NCI-H2196 treated with DMSO at 0.1 percent for 48 hours (cell line): ENCODE measurements around the gene PEX7.
"Not testable (repeated sequence)": the region's sequence is repeated elsewhere in the genome, so short reads cannot be mapped to it uniquely, and the experiment has no call there.

Experiments
- DNase-seq: peaks from one replicate; lab custom pipeline; 2025; ENCODE audit not compliant: unreplicated experiment; lab: John Stamatoyannopoulos, UW

Gene PEX7

DNA sequence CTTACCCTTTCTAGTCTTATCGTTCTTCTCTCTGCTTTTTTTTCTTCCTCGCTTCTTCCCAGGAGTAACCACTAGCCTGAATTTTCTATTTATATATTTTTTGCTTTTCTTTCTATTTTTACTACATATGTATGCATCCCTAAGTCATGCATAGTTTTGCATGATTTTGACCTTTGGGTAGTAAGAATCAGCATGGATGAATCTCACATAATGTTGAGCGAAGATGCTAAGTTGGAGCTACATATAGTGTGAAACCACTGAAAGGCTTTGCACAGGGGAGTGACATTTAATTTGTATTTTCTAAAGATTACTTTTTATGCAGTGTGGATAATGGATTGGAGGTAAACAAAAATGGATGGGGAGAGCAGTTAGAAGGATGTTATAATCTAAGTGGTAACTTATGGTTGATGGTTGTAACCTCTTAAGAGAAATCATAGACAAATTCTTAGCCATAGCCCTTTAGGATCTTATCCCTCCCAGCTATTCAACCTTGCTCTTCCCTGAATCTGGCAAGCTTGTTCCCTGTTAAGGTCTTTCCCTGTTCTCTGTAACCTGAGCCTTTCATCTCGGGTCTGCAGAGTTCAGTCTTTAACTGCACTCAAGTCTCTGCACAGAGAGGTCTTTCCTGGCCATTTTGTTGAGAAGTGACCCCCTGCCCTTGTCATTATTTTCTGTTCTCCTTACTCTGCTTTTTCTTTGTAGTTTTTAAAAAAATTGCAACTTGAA is 18.0 kb downstream of the PEX7 start:
- no peak for DNase-seq

DNA sequence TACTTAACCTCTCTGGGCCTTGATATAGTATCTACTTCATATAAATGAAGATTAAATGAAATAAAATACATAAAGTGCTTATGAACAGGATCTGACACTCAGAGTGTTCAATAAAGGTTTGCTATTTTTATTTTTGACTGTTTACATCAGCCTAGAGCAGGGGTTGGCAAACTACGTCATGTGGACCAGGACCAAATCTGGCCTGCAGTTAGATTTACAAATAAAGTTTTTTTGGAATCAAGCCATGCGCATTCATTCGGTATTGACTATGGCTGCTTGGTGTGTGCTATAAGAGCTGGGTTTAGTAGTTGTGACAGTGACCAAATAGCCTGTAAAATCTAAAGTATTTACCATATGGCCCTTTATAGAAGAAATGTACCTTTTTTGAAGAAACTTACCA is 20.8 kb downstream of the PEX7 start:
- DNase-seq: no peak

DNA sequence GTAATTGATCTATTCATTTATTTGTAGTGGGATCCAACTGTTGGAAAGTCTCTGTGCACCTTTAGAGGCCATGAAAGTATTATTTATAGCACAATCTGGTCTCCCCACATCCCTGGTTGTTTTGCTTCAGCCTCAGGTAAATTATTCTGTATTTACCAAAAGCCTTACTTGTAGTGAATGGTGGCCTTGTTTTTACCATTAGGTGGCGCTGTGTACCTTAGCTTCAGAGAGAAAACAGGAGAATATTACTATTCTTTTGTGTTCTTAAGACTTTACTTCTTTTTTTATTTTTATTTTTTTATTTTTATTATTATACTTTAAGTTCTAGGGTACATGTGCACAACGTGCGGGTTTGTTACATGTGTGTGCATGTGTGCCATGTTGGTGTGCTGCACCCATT is 23.7 kb downstream of the PEX7 start:
- DNase-seq: peak; percentile 47

DNA sequence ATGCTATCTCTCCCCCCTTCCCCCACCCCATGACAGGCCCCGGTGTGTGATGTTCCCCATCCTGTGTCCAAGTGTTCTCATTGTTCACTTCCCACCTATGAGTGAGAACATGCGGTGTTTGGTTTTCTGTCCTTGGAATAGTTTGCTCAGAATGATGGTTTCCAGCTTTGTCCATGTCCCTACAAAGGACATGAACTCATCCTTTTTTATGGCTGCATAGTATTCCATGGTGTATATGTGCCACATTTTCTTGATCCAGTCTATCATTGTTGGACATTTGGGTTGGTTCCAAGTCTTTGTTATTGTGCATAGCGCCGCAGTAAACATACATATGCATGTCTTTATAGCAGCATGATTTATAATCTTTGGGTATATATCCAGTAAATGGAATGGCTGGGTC is 24.1 kb downstream of the PEX7 start:
- DNase-seq: not testable (repeated sequence)

DNA sequence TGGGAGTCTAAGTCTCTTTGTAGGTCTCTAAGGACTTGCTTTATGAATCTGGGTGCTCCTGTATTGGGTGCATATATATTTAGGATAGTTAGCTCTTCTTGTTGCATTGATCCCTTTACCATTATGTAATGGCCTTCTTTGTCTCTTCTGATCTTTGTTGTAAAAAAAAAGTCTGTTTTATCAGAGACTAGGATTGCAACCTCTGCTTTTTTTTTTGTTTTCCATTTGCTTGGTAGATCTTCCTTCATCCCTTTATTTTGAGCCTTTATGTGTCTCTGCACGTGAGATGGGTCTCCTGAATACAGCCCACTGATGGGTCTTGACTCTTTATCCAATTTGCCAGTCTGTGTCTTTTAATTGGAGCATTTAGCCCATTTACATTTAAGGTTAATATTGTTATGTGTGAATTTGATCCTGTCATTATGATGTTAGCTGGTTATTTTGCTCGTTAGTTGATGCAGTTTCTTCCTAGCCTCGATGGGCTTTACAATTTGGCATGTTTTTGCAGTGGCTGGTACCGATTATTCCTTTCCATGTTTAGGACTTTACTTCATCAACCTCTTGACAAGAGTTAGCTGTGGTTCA is 27.7 kb downstream of the PEX7 start:
- DNase-seq: not testable (repeated sequence)

DNA sequence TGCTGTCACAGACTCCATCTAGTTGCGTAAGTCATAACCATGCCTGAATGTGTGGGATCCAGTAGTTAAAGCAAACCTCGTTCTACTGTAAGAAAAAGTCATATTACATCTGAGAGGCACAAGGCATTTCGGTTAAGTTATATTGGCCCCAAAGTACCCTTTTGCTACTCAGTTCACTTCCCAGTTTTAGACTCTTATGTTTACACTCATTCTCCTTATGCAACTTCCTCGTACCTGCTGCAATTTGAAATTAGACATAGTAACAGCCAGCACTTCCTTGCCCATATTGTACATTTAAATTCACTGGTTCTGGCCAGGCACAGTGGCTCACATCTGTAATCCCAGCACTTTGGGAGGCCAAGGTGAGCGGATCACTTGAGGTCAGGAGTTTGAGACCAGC is 37.0 kb downstream of the PEX7 start:
- DNase-seq: no peak

DNA sequence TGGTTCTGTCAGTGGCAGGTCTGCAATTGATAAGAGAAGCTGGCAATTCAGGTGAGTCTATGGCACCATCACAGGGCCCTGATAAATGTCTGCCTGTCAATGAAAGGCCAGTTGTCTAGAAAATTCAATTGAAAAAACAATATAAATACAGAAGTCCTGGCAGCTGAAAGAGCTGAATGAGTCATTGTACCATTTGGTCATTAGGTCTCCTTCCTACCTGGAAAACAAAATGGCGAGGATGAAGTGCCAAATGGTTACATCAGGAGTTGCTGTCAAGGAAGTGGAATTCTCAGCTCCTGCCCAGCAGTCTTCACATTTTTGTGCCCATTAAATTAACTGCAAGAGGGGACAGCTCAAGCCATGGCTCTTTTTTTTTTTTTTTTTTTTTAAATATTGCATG is 37.7 kb downstream of the PEX7 start:
- no peak for DNase-seq

DNA sequence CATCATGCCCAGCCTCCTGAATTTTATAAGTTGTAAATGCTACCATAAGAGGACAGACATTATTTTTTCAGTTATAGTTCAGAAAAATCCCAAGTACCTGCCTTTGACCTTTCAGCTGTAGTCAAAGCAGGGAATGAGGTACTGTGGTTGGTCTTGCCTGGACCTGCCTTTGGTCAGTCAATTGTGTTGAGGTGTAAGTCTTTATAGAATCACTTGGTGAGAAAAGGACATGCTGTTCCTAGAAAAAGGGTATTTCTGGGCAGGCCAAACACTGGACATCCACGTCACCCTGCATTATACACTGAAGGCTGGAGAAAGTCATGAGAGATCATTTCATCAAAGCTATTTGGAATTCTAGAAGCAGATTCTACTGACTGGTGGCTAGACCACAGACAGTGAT is 40.3 kb downstream of the PEX7 start:
- no peak for DNase-seq

DNA sequence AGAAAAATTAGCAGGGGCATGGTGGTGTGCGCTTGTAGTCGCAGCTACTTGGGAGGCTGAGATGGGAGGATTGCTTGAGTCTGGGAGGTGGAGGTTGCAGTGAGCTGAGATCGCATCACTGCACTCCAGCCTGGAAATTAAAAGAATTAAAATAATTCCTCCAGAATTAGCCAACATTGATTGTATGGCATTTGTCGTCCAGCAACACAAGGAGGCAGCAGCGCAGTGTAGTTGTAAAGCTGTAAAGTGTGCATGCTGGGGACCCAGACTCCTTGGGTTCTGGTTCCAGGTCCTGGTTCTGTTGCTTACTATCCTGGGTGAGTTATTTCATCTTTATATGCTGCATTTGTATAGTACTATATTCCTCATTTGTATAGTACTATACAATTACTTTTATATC is 41.4 kb downstream of the PEX7 start:
- DNase-seq: no peak

DNA sequence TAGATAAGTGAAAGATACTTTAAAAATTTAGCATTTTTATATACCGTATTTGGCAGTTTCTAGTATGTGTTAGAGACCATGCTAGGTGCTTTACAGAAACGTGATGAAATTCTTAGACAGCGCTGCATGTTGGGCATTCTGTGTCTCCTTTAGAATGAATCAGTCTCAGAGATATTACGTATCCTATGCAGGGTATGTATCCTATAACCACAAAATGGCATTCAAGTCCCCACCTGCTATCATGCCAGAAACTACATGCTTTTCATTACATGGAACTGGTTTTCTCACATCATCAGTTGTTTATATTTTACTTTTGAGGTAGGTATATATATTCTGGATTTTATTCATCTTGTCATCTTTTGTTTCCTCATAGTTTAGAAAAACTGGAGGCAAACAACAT is 42.3 kb downstream of the PEX7 start:
- no peak for DNase-seq

DNA sequence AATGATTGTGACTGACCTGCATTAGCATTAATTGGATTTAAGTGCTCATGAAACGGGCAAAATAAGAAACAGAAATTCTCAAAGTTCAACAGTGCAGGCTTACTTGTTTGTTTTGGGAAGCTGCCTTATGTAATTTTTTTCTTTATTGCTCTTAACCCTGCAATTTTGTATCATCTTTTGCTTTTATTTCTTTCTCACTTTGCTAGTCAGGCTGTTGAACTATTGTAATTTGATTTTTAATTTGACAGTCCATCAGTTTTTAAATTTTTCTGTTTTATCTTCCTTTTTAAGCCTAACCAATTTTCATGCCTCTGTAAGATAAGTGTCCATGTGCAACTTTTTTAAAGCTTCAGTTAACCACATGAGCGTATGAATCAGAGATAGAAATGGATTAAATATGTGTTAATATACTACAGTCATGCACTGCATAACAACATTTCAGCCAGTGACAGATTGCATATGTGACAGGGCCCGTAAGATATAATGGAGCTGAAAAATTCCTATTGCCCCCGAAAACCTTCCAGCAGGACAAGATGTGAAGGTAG is 44.6 kb downstream of the PEX7 start:
- DNase-seq: no peak

DNA sequence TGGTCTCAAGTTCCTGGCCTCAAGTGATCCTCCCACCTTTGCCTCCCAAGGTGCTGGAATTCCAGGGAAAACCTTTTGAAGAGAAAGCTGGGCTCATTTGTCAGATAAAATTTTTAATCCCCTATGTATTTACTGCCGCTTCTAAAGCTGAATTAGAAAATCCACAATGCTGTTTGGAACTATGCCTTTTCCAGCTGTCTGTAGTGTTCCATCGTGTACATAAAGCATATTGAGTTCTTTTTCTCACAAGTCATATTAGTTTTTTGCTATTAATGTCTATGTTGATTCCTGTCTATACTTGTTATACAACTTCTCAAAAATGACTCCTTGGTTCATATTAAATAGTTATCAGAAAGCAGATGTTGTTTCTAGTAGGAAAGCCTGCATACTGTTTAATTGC is 47.1 kb downstream of the PEX7 start:
- no peak for DNase-seq

DNA sequence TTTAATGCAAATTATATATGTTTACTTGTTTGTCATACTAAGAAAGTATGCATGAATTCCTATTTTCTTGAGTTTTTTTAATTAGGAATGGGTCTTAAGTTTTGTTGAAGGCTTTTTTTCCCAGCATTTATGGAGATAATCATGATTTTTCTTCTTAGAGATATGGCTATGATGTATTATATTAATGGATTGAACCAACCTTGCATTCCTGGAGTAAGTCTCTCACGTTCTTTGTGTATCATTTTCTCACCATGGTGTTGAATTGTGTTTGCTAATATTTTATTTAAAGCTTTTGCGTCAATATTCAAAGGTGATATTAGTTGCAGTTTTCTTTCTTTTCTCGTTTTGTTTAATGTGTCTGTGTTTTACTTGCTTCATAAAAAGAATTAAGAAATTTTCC is 51.4 kb downstream of the PEX7 start:
- no peak for DNase-seq

DNA sequence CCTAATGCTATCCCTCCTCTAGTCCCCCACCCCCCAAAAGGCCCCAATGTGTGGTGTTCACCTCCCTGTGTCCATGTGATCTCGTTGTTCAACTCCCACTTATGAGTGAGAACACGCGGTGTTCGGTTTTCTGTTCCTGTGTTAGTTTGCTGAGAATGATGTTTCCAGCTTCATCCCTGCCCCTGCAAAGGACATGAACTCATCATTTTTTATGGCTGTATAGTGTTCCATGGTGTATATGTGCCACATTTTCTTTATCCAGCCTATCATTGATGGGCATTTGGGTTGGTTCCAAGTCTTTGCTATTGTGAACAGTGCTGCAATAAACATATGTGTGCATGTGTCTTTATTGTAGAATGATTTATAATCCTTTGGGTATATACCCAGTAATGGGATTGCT is 54.1 kb downstream of the PEX7 start:
- not testable (repeated sequence) for DNase-seq

DNA sequence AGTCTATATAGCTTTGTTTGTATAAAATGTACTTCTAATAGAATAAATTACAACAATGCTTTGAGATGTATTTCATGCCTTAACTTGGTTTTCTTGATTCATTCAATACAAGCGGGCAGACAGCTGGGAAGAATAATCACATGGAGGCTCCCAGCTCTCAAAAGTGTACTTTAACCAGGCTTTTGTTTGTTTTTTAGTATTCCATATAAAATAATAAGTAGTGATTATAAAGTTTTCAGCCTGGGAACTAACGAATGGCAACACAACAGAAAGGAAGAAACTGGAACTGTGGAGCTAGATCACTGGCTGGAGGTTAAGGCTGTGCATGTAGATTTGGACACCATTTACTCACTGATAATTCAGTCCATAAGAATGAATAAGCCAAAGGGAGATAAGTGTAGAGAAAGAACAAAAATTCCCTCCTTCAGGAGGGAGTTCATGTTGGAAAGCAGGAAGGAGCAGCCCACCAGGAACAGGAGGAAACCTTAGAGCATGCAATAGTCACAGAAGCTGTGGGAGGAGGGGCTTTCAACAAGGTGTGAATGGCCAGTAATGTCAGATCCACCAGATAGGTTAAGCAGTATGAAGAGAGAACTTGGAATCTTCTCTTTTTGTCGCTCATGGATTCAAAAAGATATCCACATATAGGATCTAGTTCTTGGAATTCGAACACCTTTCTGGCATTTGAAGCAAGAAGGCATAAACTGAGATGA is 58.5 kb downstream of the PEX7 start:
- no peak for DNase-seq

DNA sequence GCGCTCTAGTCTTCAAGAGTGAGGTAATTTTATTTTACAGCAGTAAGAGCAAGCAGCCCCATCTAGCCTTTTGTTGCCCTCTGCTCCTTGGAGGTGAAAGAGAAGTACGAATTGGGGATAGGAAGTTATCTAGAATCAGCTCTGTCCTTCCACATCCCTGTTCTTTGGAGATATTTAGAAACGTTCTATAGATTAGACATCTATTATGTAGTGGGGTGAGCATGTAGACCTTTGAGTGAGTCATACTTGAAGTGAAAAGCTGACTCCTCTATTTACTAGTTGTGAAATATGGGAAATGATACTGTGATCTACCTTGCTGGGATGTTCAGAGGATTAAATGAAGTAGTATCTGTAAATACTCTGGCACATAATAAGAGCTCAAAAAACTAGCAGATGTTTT is 63.7 kb downstream of the PEX7 start:
- DNase-seq: no peak

DNA sequence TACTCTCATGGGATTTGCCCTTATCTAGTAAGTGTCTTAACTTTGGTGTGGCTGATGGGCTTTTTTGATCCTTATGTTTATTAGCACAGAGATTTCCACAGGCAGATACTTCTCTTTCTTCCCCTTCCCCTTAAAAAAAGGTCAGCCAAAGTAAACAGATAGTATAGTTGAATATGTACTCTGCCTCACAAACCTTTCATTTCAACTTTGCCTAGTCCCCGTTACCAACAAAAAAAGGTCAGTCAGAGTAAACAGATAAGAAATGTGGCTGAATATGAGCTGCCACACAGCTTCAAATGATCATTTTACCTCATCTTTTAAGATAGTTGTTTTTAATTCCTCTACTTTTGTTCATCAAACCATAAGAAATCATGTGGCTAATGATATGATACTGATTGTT is 65.6 kb downstream of the PEX7 start:
- no peak for DNase-seq

DNA sequence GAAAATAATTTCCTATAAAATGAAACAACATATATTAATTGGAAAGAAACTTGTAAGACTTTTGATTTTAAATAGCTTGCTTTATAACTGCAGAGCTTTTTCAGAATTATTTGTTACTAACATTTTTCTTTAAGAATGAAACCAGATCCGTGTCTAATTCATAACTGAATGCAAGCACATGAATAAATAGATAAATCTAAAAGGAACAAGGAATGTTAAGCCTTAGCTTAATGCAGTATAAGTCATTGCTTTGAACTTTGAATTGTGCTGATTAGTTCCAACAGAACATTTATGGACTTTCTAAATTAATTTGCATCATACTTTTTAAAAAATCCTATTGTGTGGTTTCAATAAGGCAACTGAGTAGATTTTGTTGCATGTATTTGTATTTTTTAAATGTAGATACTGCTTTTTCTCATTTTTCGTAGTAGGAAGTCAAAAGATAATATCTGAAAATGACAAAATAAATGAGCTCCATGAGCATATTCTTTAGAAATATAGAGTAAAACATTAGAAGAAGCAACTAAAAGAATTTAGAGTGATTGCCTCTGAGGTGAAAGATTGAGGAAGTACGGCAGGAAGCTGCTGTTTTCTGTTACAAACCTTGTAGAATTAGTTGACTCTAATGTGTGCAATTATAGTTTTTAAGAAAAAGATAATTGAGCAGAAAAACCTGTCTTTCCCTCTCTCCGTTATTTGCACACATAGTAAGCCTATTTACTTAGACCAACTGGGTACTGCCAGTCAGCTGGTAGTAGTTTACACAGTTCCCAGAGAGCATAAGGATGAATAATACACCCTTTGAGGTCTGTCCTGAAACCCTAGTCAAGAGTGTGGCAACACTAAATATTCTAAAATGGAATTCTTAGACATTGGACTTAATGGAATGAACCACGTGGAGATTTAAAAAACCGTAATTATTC is 67.1 kb downstream of the PEX7 start:
- no peak for DNase-seq

DNA sequence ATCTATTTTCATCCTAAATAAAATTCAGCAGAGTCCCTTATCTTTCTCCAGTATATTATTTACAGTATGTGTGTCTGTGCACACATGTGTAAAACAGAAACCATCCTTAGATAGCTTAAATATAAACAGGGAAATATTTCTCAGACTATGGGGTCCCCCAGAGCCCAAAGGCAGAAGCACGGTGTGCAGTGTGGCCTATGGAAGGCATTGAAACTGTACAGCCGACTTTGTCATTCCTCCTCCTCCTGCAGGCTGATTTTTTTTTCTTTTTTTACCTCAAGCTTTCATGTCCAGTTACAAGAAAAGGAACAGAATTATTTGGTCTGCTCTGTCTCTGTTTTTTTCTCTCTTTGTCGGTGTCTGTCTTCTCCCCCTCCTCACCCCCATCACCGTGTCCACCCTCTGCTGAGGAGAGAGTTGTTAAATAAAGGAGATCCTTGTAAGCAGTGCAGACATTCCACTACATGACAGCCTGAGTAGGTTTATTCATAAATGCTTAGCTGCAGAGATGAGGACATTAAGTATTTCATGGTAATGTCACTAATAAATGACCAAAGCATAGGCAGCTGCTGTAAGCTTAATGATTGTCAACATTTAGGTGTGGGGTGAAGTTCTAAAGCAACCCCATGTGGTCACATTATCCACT is 67.9 kb downstream of the PEX7 start:
- no peak for DNase-seq

DNA sequence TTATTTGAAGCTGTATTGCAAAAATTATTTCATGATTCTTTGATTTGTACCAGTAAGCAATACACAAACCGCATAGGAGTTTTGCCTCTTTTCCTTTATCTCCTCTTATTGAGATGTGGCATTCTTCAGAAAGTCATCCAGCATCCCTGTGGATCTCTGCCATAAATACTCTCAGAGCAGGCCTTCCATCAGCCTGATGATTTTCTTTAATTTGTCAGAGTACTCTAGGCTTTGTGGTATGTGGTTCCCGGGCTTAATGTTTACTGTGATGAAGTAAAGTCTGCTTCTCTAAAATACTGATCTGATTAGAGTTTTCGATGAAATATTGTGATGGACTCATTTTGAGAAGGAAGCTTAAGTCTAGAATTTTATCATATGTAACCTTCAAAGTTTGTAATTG is 68.6 kb downstream of the PEX7 start:
- no peak for DNase-seq

DNA sequence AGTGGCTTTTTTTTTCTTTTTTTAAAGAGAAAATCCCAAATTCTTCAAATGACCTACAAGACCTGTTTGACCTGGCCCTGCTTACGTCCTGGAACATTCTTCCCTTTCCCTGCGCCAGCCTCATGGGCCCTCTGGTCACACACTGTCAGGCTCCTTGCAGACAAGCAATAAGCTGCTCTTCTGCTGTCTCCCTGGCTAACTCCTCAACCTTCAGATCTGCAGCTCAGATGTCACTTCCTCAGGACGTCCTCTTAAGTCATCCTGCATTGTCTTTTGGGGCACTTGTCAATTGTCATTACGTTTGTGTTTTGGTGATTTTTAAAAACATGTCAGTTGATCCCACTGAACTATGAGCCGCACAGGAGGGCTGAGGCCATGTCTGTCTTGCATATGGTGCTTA is 70.8 kb downstream of the PEX7 start:
- no peak for DNase-seq
